GM19193 (cell line): ENCODE measurements around the gene HEXIM1.

Source experiments
- POLR2A ChIP-seq: IDR thresholded peaks from 4 replicates; pipeline ENCODE4 v1.6.1; 2011; ENCODE audit not compliant: insufficient read depth, insufficient read length; ENCODE audit errors: extremely low read depth

HEXIM1 gene

DNA sequence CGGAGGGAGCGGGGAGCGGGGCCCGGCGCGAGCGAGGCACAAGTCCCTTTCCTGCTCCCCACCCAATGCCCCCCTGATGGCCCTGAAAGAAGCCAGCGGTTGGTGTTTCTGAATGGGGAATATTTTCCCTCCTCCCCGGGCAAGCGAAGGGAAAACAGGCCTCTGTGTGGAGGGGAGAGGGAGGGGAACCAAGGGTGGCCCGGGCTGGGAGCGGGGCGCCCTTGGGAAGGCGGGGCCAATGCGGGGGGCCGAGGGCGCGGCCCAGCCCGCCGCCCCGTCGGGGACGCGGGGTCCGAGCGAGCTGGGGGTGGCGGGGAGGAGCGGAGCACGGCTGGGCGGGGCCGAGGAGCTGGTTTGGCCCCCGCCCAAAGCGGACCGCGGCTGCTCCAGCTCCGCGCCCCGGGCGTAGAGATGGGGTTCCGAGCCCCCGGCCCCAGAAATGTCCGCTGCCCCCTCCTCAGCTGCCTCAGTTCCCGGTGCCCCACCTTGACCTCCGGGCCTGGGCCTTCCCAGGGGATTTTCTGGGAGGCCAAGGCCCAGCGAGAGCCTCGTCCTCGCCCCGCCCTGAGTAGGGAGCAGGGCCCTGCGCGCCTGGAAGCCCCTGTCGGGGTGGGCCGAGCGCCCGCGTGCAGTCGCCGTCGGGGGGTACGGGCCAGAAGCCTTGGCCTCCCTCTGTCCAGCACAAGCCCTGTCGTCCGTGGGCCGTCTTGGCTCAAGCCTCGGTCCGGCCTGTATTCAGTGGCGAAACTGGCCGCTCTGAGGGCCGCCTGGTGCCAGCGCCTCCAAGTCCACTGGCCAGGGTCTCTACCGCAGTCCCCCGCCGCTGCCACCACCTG is 3.9 kb upstream of the HEXIM1 start:
- no peak for TF ChIP-seq POLR2A

DNA sequence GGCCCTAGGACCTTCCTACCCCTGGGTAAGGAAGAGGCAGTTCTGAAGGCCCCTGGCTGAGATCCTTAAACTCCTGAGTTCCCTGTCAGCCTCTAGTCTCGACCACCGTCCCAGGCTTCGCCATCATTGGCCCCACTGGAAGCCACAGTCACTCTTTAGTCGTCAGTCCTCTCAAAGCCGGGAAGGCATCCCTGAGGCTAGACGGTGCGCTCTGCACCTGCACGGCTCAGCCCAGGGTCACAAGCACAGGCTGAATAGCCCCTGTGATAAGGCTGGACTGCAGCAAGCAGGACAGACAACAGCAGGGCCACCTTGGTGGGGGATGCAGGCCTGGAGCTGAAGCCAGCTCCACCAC is 3.3 kb upstream of the HEXIM1 start:
- no peak for TF ChIP-seq POLR2A

DNA sequence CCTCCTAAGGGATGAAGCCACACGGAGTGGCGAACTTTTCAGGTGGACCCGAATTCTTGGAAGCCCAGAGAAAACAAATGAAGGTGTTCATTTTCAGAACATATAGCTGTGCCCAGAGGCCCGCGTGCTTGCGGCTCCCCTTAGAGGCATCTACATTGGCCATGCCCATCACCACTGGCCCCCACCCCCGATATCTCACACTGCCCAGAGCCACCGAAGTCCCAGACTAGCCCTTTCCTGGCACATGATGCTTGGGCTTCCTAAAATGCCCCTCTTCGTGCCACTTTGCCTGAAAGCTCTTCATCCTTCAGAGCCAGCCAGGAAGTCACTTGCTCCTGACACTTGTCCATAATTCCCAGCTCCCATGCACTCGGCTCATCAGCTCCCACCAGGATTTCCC is 2.1 kb upstream of the HEXIM1 start:
- TF ChIP-seq POLR2A, result no peak

DNA sequence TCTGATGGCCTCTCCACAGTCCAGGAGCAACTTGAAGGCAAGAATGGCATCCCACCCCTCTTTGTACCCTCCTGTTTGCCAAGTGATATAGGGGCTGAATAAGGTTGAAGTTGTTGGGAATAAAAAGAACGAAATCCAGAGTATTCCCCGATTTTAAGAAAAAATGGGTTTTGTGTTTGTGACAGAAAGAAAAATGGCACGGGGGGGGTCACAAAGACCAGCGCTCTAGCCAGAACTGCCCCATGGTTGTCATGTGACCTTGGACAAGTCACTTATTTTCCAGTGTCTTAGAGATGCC is 1.7 kb upstream of the HEXIM1 start:
- TF ChIP-seq POLR2A, result no peak

DNA sequence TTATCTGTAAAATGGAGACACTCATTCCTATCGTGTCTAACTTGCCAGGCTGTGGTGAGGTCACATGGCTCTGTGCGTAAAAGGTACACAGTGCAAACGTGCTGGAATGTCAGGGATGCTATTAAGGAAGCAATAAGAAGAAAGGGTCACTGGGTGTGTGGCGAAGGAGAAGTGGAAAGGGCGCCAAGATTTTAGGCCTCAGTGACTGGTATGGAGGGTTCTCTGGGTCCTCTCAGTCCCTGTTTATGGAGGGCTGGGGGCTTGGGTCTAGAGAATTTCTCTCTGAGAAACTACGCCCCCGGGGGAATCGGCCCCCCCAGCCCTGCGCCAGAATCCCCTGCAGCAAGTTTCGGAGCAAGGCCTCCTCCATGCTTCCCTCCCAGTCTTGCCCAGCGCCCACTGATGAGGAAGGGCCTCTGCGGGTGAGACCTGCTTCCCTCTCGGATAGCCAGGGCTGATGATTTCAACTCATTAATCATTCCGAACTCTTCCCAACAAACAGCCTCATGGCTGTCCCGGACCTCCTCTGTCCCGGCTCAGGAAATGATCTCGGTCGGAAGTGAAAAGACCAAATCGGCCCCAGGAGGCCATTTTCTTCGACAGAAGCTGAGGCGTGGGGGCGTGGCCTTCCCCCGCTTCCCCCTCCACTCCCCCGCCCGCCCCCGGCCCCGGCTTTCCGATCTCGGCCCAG is 1.2 kb upstream of the HEXIM1 start:
- peak; percentile 76 for TF ChIP-seq POLR2A

DNA sequence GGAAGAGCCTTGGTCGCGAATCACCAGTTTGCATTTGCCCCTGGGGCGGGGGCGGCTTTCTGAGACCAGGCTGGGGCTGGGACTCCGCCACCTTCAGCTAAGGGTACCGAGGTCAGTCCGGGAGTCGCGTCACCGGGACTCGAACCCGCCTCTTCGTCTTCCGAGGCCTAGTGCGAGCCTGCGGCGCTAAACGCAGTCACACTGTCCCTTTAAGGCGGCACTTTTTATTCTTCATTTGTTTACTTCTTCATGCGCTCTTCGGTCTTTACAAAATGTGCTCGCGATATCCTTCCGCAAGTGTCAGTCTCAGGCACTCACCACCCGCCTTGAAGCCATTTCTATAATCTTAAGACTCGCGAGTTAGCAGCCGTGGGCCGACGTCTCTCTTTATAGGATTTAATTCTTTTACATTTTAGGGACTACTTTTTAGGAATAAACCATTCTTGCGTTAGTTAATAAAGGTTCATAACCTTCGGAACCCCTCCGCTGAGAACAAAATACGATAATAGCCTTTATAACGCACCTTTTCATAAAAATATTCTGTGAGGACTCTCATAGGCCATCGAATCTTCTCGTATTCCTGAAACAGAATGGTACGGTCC is 593 bp upstream of the HEXIM1 start:
- TF ChIP-seq POLR2A, result peak; percentile 29

DNA sequence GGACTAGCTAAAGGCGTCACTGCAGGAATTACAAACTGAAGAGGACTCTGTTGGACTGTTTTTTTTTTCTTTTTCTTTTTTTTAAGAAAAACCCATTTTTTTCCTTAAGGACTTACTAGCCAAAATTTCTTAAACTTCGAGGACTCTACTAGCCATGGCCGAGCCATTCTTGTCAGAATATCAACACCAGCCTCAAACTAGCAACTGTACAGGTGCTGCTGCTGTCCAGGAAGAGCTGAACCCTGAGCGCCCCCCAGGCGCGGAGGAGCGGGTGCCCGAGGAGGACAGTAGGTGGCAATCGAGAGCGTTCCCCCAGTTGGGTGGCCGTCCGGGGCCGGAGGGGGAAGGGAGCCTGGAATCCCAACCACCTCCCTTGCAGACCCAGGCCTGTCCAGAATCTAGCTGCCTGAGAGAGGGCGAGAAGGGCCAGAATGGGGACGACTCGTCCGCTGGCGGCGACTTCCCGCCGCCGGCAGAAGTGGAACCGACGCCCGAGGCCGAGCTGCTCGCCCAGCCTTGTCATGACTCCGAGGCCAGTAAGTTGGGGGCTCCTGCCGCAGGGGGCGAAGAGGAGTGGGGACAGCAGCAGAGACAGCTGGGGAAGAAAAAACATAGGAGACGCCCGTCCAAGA is 878 bp downstream of the HEXIM1 start:
- TF ChIP-seq POLR2A, result no peak

DNA sequence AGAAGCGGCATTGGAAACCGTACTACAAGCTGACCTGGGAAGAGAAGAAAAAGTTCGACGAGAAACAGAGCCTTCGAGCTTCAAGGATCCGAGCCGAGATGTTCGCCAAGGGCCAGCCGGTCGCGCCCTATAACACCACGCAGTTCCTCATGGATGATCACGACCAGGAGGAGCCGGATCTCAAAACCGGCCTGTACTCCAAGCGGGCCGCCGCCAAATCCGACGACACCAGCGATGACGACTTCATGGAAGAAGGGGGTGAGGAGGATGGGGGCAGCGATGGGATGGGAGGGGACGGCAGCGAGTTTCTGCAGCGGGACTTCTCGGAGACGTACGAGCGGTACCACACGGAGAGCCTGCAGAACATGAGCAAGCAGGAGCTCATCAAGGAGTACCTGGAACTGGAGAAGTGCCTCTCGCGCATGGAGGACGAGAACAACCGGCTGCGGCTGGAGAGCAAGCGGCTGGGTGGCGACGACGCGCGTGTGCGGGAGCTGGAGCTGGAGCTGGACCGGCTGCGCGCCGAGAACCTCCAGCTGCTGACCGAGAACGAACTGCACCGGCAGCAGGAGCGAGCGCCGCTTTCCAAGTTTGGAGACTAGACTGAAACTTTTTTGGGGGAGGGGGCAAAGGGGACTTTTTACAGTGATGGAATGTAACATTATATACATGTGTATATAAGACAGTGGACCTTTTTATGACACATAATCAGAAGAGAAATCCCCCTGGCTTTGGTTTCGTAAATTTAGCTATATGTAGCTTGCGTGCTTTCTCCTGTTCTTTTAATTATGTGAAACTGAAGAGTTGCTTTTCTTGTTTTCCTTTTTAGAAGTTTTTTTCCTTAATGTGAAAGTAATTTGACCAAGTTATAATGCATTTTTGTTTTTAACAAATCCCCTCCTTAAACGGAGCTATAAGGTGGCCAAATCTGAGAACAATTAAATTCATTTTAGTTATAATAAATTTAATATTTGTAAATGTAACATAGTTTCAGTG is 1.7 kb downstream of the HEXIM1 start:
- no peak for TF ChIP-seq POLR2A

DNA sequence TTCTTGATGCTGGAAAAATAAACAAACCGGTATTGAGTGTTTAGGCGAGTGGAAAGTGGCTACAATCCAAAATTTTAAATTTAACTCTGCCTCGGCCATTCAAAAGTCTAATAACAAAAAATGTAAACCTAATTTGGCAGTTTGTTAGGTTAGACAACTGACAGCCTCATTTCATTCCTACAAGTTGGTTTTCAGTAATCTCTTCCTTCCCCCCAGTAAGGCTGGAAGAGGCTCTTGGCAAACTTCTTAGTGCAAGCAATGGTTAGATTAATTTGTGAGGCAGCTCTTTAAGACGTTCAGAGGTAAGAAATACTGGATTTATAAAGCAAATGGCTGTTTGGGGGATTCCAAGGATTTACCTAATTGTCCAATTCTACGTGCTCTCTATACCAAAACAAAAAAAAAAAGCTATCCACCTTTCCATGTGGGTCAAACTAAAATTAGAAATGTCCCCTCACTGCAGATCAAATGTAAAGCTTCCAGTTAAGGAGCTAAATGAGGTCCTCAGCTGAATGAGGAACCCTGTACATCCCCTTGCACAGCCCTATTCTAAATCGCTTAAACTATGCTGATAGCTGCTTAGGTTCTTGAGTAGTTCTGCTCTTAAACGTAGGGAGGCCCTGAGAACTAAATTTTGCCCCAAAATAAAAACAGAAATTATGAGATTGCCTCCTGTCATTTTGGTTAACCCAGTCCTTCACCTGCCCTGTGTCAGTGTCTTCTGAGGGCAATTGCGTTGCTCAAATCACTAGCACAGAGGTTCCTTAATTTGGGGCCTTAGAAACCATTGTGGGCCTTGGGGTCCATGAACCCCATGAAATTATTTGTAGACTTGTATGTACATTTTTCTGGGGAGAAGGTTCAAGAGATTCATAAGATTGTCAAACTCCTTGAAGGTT is 2.9 kb downstream of the HEXIM1 start:
- TF ChIP-seq POLR2A, result no peak

DNA sequence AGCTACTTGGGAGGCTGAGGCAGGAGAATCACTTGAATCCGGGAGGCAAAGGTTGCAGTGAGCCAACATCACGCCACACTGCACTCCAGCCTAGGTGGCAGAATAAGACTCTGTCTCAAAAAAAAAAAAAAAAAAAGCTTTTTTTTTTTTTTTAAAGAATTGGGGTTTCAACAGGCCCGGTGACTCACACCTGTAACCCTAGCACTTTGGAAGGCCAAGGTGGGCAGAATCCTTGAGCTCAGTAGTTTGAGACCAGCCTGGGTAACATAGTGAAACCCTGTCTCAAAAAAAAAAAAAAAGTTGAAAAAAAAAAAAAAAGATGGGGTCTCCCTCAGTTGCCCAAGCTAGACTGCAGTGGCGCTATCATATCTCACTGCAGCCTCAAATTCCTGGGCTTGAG is 6.8 kb downstream of the HEXIM1 start:
- no peak for TF ChIP-seq POLR2A

DNA sequence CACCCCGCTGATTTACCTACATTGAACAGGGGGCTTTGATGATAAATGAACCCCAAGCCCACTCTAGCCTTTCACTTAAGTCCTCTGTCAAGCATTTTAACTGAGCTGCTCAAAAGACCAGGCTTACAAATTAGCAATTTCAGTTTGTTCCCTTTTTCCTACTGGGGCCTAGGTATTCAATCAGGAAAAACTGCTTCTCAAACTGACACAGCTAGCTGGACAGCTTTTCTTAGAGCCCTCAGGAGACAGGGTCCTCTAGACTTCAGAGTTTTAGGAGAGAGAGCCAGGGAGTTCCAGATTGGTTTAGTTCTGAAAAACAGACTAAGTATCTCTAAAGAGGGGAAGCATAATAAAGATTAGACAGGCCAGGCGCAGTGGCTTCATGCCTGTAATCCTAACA is 7.2 kb downstream of the HEXIM1 start:
- no peak for TF ChIP-seq POLR2A

DNA sequence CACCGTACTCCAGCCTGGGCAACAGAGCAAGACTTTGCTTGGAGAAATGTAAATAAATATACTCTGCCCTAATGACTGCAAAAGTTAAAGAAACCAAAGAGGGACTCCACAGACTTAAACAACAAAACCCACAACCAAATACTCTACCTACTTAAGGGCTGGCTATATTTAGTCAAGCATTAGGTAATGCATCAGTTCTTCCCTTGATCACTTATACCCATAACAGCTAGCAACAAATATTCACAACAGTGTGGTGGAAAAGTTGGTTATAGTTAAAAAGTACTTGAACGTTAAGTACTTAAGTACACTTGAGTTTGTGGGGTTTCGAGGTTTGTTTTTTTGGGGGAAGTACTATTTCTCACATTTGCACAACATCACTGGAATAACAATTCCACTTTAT is 8.0 kb downstream of the HEXIM1 start:
- TF ChIP-seq POLR2A, result no peak

DNA sequence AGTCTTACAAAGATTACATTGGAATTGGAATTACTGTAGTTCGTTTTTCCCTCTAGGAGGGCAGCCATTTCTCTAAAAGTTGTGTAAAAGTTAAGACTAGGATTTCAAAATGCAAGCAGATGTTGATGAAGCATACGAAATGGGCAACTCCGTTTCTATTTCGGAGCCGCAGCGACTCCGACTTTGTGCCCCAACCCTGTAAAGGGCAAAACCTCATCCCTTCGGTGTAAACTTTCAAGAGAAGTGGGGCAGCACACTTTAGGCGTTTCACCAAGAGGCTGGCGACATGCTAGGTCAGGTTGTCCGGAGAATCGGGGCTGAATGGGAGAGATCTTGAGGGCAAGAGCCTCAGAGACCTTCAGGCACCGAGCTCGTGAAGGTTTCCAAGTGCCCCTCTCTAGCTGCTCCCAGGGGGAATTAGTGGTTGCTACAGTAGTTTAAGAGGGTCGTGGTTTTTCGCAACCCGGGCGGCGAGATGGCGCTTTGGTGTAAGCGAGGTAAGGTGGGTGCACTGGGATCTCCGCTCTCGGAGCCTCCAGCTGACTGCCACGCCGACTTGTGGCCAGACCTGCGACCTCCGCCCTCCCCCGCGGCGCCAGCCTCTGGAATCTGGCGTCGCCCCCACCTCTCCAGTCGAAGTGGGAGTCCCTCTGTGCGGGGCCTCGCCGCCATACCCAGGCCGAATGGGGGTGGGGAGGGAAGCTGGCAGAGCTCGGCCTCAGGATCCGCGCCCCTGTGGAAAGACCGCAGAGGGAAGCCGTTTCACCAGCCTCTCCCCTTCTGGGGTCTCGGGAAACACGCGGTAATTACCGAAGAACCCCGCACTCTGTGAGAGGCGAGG is 12.4 kb downstream of the HEXIM1 start:
- no peak for TF ChIP-seq POLR2A
